Astrocyte of the cerebellum (primary cell): Measurements from ENCODE around the gene ELL.

Source experiments
- DNase-seq: peaks from one replicate; pipeline ENCODE4 v3.0.0-alpha.2; 2011; ENCODE audit warnings: low read depth
- H3K4me3 ChIP-seq: 2 replicates; pipeline ENCODE4 v1.5.1; 2011; ENCODE audit warnings: mild to moderate bottlenecking, low read depth, low read length, moderate library complexity
- CTCF ChIP-seq: IDR thresholded peaks from 2 replicates; pipeline ENCODE4 v1.5.1; 2012; ENCODE audit warnings: low read length, low read depth, moderate library complexity, mild to moderate bottlenecking; ENCODE audit errors: missing control alignments
- in situ Hi-C: cut with HindIII; loops from 2 replicates; pipeline ENCODE4 v1.10.0; 2017; ENCODE audit warnings: low sequenced_read_pairs

The ELL gene

GRCh38 chr19:18470787-18471186 is 51.1 kb downstream of the ELL start:
- no peak for DNase-seq
- H3K4me3 ChIP-seq, result no peak overlapping the region
- TF ChIP-seq CTCF, result no peak
- in situ Hi-C loops, result no loop called here

DNA sequence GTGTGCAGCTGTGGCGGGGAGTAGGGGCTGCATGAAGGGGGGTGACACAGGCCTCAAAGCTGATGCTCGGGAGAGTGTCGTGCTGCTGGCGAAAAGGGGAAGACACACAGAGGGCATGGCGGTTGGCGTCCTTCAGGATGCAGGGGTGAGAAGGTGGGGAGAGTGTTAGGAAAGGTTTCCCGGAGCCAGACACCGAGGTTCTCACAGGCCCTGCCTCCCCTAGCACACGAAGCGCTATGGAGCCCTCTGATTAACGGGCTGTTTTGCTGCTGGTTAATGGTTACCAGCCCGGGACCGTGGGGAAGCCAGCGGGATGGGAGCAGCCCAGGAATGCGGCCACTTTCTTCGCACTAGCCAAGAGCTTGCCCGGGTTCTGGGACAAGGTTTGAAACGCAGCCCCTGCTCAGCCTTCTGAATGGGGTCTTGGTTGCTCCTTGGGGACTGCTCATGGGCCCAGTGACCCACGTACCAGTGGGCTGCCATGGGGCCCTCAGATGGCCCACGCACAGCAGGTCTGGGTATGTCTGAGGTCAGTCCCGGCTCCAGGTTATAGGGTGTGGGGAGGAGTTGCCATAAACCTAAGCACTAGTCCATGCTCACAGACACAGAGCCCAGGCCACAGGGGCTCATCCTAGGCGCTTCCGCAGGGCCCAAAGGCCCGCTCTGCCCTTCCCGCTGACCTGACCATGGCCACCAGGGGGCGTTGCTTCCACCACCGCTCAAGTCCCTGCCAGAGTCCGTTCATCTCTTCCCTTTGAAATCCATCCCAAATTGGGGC is 52.6 kb downstream of the ELL start:
- H3K4me3 ChIP-seq, result no peak overlapping the region
- peak; percentile 40 for DNase-seq
- peak; percentile 91 for TF ChIP-seq CTCF
- in situ Hi-C loops, result no loop called here

DNA sequence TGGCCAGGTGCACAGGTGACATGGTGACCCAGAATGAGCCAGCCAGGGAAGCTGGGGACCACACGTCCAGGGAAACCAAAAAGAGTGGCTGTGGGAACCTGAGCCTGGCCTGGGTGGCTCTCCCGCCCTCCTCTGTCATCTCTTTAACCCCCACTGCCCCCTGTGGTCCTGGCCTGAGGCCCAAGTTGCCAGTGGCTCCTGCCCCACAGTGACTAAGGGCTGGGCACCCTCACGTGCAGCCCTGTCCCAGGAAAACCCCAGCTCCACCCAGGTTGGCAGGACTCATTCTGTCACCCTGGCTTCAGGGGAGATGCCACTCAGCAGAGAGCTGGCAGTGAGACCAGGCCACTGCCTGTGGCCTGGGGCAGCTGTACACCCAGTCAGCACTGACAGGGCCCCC is 53.4 kb downstream of the ELL start:
- H3K4me3 ChIP-seq, result no peak overlapping the region
- TF ChIP-seq CTCF, result no peak
- DNase-seq, result no peak
- in situ Hi-C loops, result no loop called here

DNA sequence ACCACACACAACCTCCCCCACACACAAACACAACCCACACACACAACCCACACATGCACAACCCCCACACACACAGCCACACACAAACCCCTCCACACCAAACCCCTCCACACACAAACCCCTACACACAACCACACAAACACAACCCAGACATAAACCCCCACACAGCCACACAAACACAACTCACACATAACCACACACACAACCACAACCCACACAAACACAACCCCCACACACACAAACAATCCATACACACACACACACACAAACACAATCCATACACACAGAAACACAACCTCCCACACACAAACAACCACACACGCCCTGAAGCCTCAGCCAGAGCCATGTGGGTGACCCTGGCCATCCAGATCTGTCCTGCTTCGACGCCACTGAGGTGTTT is 53.9 kb downstream of the ELL start:
- in situ Hi-C loops, result no loop called here
- no peak for TF ChIP-seq CTCF
- DNase-seq, result no peak
- H3K4me3 ChIP-seq, result no peak overlapping the region

- H3K4me3 ChIP-seq, result no peak overlapping the region
- in situ Hi-C loops, result no loop called here
- TF ChIP-seq CTCF, result no peak
- no peak for DNase-seq
Measured at GRCh38 chr19:18466354-18466753, 55.5 kb downstream of the ELL start.

- no peak for DNase-seq
- in situ Hi-C loops, result no loop called here
- no peak overlapping the region for H3K4me3 ChIP-seq
- TF ChIP-seq CTCF, result no peak
Measured at GRCh38 chr19:18465964-18466339, 55.9 kb downstream of the ELL start.
